GDM1 (cell line): ENCODE results near the gene ETAA1.

ENCODE experiments used
- DNase-seq: peaks from one replicate; lab custom pipeline; 2025; lab: John Stamatoyannopoulos, UW

The ETAA1 gene

DNA sequence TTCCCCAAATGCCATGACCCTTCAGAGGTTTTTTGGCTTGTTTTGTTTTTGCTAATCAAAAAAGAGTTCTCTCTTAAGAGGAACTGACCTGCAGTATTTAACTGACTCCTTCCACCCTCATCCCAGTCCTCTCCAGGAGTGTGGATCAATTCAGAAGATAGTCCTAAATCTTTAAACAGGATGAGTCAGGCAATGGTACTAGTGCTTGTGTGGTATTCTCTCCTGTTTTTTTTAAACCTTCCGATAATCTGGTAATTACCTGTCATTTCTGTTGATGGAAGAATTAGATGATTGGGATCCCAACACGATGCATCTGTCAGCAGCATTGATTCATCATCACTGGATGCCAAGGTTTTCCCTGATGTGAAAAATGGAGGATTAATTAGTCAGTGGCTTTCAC is 41.2 kb downstream of the ETAA1 start:
- no peak for DNase-seq

DNA sequence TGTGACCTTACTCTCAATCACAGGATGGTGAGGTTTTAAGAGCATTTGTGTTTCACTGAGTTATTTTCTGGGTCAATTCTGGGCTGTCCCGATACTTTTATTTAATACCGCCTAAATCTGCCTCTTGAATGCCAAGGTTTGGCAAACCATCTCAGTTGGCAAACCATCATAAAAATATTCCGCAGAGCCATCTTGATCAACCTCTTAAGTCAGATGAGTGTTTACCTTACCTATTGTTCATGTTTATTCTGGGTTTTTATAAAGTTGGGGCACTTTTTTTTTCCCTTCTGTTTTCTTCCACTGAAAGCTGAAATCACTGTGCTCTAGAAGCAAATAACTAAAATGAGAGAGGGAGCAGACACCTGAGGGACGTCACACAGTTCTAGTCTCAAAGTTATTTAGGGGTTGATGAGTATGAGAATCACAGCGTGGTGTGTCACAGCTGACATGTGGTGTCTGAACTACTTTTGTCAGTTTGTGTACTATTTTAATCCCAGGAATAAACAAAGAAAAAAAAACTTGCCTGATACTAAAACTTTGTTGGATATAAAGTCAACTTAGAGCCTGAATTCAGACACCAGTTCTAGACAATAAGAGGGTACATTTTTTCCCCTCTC is 48.6 kb downstream of the ETAA1 start:
- DNase-seq, result no peak

DNA sequence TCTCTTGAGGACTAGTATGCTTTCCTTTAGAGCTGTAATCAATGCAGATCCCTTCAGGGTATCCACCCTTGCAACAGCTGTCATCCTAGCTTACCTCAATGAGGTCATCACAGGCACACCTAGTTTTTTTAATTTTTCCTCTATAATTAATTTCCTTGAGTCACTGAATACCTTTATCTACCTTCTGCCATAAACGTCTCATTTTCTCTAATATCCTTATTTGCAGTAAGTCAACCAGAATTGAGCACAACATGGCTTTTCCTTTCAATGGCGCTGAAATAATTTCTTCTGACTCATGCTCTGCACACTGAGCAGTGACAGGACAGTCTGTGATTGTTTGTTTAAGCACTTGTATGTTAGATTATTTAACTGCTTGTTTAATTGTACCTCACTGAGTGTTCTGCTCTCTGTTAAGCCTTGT is 49.4 kb downstream of the ETAA1 start:
- DNase-seq, result no peak

DNA sequence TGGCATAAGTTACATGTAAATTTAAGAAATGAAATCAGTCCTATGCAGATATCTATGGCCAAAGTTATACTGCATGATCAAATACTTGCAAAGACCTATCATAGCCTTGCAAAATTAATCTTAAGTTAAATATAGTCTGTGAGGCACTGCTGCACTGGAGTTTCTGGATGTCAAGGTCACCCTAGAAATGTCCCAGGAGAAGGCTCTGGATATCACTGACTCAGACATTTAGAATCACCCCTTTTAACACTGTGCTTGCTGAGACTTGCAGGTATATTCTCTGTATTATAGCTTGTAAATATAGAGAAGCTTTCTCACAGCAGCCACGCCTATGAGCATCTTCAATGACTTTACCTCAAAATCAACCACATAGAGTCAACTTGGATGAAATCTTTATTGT is 51.5 kb downstream of the ETAA1 start:
- no peak for DNase-seq

GRCh38 chr2:67451086-67451832 is 54.1 kb downstream of the ETAA1 start:
- DNase-seq, result no peak

- no peak for DNase-seq
Measured at GRCh38 chr2:67453310-67453709, 56.2 kb downstream of the ETAA1 start.

GRCh38 chr2:67455219-67456142 is 58.3 kb downstream of the ETAA1 start:
- DNase-seq, result no peak

DNA sequence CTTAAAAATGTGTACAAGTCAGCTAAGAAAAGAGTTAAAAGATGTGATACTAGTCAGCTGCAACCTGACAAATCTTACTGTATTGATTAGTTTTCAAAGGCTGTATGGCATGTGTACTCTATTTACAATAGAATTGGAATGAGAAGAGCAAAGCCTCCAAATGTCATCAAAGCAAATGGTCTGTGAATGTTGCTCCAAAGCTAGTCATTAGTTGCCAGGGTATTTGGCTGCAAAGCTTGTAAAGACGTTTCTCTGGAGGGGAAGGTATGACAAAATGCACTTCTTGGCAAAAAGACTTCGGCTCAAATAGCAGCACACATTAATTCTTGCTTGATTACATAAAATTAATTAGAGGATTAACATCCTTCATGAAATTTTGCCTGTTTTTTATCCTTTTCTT is 59.3 kb downstream of the ETAA1 start:
- no peak for DNase-seq

DNA sequence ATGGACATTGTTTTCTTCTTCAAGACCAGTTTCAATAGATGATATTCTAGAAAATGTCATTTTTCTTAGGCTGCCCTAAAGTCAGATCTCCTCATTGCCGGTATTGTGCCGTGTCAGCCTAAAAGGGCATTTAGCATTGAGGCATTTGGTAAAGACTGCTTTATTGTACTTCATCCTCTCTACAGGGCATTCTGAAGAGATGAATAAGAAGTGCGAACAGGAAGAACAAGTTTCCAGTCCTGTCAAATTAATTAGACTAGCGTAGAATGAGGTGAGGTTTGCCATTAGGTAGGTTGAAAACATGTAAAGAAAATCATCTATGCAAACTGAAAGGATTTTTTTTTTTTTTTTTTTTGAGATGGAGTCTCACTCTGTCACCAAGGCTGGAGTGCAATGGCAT is 60.6 kb downstream of the ETAA1 start:
- no peak for DNase-seq

DNA sequence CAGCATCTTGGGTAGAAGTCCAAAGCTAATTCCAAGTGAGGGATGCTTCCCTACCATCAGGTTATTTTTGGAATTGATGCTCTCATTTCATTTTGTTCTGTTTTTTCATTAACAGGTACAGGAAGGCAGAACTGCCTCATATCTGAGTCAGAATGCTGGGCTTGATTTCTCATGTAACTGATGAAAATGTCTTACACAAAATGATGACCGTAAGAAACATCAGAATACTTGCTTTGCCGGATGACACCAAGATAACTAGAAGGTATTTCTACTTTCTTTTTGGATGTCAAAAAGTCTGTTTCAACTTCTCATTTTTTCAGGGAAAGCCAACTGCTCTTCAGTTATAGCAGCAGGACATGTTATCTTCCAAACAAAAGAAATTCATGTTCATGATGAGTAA is 62.6 kb downstream of the ETAA1 start:
- DNase-seq, result no peak
